Activated gamma-delta T cell treated with Interleukin-2 at 50 U/mL for 16 hours (primary cell): ENCODE results near the gene LRP8.

Experiments used
- DNase-seq: peaks from one replicate; pipeline ENCODE4 v3.0.0-alpha.2; 2020

The LRP8 gene

DNA sequence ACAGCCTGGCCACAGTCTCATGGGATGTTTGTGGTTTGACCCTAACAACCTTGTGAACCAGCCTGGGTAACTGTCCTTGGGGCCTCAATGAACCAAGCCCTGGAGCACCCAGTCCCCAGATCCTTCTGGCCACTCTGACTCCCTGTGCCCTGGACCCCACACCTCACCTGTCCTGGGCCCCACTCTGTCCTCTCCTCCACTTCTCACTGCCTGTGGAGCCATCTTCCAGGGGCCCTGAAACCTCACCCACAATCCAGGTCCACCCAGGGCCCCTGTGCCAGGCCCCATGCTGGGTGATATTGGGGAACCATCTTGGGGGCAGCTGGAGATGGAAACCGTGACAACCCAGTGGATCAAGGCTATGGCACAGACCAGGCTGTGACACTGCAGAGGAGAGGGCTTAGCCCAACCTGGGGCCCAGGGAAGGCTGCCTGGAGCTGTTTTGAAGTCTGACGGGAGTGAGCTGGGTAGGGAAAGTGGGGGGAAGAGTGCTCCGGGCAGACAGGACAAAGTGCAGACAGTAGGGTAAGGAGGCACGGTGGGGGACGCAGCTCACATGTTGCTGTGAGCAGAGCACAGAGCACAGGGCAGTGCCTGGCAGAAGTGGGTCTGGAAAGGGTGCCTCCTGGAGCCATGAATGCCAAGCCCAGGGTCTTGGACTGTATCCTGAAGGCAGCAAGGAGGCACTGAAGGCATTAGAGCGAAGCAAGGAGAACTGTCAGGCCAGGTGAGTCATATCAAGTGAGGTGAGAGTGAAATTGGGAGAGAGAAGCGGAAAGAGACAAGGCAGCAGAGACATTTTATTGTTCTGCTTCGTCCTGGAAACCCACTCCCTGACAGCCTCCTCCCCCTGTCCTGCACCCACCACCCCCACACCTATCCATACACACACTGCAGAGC lies 12.1 kb upstream of the LRP8 start:
- no peak for DNase-seq

DNA sequence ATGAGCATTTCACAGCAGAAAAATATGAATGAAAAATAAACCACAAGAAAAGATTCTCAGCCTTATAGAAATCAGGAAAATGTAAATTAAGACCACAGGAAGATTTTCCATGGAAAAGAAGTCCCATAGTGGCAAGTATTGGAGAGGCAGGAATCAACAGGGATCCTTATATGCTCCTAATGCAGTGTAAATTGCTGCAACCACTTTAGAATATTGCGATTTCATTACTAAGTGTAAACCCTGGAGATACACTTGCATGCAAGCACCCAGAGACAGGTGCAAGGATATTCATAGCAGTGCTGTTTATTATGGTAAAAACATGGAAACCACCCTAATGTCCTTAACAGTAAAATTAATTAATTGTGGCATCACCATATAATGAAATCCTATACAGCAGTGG lies 10.6 kb upstream of the LRP8 start:
- DNase-seq: no peak

DNA sequence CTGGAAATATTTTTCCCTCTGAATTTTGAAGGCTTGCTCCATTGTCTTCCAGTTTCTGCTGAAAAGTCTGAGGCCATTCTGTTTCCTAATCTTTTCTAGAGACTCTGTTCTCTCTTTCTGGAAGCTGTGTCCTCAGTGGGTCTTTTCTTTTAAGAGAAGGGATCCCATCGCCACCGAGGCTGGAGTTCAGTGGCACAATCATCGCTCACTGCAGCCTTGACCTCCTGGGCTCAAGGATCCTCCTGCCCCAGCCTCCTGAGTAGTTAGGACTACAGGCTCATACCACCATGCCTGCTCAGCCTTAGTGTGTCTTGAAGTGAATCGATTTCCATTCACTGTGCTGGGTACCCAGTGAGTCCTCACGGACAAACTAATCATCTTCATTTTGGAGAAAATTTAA lies 9.6 kb upstream of the LRP8 start:
- no peak for DNase-seq

DNA sequence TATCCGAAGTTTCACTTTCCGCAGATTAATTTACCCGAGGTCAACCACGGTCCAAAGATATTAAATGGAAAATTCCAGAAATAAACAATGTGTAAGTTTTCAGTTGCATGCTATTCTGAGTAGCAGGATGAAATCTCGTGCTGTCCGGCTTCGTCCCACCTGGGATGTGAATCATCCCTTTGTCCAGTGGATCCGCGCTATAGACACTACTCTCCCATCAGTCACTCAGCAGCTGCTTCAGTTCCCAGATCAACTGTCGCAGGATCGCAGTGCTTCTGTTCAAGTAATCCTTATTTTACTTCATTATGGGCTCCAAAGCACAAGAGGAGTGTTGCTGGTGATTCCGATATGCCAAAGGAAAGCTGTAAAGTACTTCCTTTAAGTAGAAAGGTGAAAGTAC lies 8.3 kb upstream of the LRP8 start:
- DNase-seq: no peak

DNA sequence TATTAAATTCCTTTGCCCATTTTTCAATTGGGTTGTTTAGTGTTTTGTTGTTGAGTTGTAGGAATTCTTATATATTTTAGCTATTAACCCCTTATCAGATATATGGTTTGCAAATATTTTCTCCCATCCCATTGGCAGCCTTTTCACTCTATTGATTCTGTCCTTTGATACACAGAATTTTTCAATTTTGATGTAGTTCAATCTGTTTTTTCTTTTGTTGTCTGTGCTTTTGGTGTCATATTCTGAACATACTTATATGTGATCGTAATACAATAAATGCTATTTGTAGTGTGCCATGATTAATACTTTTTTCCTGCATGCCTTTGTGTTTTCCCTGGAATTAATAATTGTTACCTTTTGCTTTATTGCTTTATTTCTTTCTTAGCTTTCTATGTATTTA lies 7.8 kb upstream of the LRP8 start:
- no peak for DNase-seq

DNA sequence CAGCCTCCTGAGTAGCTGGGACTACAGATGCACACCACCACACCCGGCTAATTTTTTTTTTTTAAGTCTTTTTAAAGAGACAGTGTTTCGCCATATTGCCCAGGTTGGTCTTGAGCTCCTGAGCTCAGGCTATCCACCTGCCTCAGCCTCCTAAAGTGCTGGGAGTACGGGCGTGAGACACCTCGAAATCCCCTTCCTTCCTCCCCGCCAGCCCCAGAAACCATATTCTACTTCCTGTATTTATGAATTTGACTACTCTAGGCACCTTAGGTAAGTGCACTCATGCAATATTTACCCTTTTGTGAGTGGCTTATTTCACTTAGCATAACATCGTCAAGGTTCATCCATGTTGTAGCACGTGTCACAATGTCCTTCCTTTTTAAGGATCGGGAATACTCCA lies 6.9 kb upstream of the LRP8 start:
- DNase-seq: no peak

DNA sequence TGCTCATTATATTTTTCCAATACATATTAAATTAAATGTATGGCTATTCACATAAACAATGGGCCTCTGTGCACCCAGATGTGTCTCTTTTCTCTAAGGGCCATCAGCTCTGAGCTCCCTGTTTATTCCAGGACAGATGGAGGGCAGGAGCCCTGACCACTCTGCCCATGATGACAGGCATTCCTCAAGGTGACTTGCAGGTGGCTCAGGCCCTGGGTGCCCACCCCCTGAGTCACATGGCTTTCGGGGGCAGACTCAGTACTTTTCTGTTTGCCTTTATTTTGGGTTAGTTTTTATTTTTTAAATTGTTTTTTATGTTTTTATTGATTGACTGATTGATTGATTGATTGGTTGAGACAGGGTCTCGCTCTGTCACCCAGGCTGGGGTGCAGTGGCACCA lies 6.4 kb upstream of the LRP8 start:
- no peak for DNase-seq

DNA sequence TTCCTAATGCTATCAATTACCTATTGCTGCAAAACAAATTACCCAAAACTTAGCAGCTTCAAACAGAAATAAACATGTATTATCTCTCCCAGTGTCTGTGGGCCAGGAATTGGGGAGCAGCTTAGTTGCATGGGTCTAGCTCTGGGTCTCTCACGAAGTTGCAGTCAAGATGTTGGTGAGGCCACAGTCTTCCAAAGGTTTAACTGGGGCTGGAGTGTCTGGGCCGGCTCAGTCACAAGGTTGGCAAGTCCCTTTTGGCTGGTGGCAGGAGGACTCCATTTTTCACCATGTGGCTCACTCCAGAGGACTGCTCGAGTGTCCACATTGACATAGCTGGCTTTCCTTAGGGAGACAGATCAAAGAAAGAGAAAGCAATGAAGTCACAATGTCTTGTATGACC lies 5.0 kb upstream of the LRP8 start:
- no peak for DNase-seq

DNA sequence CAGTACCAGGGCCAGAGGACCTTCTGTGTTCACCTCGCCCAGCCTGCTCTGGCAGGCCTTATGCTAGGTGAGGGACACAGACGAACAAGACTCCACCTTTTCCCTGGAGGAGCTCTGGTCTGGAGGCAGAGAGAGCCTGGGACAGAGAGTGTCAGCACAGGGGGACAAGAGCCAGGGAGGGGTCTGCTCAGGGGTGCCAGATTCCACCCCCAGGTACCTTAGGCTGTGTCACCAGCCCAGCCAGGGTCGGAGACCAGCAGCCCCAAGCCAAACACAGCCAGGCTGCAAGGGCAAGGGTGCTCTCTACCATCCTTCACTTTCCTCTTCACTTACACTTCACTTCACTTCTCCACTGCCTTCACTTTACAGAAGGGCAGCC lies 4.3 kb upstream of the LRP8 start:
- DNase-seq: no peak

DNA sequence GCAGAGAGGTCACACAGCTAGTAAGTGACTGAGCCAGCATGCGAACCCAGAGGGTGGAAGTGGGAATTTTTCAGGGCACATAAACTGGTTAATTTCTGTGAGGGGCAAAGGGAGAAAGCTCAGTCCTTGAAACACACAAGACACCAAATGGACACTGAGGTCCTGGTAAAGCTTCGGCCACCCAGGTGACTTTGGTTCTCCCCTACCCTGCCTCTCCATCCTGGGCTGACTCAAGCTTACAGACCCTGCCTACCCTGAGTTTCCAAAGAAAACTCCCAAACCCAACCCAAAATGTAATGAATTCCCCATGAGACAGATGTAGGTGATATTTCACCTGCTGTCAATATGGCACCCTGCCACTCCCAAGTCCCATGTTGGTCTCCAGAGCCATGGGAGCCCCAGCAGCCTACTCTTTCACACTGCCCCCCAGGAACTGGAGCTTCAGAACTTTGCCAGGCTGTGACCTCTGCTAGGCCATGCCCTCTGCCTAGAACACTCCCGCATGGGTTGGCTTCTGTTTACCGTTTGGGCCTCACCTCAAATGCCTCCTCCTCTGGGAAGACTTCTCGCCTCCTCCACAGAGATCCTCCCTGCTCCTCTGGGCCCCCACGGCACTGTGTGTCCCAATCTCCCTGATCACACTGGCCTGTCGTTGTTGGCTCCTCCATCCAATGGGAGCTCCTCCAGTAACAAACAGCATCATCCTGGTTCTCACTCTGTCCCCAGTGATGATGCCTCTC lies 3.7 kb upstream of the LRP8 start:
- no peak for DNase-seq

DNA sequence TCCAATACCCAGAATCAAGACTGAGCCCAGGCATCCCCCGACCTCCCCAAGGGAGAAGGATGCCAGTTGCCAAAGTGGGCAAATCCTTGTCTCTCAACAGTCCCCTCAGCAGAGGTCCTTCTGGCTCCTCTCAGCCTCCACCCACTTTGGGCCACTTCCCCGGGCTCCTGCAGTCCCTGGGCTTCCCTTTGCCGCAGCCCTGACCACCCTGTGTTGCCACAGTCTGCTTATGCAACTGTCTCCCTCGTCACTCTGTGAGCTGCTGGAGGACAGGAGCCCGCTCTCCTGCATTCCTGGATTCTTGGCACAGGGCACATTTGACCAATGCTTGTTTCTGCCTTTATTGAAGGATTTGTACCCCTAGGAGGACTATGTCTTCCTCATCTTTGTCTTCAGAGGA lies 2.9 kb upstream of the LRP8 start:
- no peak for DNase-seq

DNA sequence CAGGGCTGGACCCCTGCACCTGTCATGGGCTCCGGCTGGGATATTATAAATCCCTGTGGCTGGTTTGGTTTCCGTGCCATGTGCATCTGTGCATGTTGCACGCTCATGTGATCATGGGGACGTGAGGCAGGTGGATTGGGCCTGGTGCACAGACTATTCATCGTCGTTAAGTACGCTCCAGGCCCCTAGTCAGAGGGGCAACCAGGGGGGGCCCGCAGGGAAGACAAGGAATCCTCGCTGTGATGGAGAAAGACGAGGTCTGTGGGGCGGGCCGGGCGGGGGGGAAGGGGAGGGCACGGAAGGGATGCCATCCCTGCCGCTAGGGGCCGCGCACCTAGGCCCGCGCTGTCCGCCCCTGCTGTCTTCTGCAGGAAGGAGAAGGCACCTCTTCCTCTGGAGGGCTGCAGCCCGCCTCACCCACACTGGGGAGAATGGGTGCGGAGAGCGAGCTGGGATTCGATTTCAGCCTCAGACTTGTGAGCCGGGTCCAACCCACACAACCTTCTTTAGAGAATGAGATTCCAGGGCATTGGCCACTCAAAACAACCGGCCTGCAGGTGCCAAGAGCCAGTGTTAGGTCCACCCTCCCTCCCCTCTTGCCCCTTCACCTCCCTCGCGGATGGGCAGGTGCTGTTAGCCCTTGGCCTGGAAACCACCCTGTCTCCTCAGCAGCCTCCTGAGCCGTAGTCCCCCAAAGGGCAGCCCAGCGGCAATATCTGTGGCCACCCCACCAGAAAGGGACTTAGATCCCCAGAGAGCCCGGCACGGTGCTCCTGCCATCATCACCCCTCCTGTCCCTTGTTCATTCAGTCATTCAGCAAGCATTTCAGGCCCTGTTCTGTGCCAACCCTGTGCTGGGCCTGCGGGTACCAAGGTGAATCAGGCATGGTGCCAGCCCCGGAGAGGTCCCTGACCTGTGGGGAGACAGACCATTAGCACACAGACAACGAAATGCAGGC lies 950 bp upstream of the LRP8 start:
- no peak for DNase-seq

DNA sequence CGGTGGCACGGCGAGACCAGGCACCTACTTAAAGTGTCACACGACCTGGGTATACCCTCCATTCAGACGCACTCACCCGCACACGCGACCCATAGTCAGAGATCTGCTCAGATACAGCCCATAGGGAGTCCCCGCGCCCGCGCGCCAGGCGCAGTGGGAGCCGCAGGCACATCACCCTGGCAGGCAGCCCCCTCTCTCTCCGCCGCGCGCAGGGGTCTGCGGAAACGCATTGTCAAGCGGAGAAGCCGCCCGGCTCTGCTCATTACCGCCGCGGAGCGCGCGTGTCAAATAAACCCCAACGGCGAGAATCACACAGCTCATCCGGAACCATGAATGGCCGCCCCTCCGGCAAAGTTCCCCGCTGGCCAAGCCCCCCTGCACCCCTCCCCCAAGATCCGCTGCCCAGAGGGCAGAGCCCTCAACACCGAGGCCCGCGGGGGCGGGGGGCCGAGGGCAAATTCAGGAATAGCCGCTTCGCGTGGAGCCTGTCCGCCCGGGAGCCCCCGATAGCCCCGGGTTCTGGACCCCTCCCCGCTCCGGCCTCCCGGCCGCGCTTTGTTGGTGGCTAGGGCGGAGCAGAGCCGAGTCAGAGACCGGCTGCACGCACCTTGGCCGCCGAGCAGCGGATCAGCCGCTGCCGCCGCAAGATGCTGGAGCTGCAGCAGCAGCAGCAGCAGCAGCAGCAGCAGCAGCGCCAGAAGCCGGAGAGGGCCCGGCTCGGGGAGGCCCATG lies 522 bp downstream of the LRP8 start:
- peak; percentile 50 for DNase-seq

DNA sequence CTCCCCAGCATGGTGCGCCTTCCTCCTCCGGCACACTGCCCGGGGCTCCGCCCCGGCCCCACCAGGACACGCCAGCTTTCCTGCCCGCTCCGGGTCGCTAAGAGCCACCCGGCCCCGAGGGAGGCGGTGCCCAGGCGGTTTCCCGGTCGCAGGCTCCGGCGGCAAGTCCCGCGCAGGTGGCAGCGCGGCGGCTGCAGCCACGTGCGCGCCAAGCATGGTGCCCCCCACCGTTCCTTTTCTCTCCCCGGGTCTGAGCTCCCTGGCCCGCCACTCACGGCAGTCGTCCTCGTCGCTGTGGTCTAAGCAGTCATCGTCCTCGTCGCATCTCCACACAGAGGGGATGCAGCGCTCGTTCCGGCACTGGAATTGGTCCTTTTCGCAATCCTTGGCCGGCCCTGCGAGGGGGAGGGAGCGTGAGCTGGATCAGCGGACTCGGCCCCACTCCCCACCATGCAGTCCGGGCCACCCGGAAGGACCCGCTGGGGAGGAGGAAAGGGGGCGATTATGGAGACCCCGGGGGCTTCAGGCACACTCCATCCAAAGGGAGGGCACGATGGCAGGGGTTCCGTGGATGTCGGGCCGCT lies 1.2 kb downstream of the LRP8 start:
- DNase-seq: peak; percentile 16

DNA sequence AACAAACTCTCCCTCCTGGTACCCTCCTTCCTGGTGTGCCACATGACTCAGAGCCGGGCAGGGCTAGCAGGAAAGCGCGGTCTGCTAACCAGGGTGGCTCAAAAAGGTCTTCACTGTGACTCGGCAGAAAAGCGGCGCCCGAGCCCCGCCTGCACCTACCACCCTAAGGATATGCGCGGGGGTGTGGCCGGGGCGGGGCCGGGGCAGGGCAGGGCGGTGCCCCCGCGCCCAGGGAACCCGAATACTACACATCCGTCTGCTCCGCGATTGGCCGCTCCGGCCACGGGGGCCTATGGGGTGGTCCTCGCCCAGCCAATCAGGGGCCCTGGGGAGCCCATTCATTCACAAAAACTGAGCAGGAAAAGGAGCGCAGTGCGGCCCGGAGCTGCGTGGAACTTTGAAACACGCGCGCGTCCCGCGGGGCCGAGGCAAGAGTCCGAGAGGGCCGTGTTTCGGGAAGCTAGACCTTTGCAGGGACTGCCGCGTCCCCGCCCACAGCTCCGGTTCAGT lies 1.7 kb downstream of the LRP8 start:
- peak; percentile 92 for DNase-seq

DNA sequence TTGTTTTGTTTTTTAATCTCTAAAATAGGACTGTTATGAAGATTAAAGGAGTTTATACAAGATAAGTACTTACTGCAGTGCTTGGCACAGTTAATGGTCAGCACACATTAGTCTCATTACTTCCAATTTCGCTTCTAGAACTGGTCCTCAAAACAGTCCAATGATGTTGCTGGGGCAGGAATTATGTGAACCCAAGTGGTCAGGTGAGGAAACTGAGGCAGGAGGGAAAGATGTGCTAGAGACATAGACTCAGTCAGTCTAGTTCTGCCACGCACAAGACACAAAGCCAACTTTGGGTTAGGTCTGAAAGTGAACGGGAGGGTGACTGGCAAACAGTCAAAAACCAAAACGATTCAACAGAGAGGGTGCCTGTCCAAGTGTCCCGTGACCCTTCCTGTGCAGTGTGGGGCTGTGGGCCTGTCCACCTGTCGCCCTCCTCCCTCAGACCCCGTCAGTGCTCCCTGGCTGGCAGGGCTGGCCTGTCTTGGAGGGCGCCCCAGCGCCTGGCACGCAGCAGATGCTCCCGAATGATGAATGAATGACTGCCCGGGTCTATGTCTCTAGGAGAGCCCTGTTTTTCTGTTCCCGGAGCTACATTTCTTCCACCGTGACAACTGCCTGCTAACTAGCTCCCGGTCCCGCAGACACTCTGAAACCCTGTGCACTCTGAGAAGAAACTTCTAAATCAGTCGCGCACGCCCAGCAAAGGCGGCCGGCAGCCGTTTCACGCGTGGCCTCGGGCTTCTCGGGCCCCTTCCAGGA lies 2.4 kb downstream of the LRP8 start:
- no peak for DNase-seq

DNA sequence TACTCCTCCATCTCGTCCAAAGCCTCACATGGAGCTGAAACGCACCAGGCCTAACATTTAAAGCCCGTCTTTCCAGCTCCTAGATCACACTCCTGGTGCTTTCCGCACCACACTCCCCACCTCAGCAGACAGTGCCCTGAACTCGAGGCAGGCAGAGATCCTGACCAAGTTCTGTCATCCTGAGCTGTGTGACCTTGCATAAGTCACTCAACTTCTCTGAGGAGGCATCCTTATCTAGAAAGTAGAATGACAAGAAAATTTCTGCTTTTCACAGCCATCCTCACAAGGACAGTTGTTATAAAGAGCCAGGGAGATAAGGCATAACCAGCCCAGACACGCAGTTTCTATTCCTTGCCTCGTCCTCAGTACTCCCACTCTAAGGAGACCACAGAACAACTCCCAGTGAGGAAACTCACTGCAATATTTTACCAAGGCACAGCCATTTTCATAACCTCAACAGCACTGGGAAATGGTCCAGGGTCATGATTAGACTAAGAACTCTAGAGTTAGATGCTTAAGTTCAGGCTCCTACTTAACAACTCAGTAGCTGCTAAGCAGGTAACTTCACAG lies 3.1 kb downstream of the LRP8 start:
- no peak for DNase-seq

DNA sequence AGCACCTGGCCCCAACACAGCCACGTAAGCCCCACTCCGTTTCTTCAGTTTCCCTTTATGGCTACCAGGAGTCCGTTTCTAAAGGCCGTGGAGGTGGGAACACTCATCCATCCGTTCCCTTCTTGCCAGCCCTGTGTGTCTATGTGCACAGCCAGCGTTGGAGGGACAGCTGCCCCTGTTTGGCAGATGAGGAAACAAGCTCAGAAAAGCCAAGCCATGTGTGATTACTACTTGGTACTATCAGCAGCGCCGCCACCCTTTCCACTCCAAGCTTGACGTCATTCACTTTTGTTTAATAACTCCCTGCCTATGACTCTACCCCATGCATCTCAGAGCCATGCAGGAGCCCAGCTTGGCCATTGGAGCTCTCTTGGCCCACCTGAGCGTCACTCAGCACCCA lies 3.5 kb downstream of the LRP8 start:
- no peak for DNase-seq

DNA sequence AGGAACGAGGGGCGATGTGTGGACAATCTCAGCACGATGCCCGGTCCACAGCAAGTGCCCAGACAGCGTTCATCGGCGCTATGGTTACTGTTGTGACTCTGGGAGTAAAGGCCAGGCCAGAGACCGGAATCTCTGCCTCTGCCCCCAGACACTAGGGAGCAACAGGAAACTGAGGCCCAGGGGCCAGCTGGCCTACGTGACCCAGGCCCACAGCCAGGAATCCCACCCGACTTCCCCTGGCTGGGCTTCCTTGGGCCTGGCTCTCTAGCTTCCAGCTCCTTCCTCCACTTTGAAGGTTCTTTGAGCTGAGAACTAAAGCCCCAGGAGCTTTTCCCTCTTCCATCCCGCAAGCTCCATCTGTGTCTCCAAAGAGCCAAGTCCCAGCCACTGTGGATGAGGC lies 4.6 kb downstream of the LRP8 start:
- no peak for DNase-seq

DNA sequence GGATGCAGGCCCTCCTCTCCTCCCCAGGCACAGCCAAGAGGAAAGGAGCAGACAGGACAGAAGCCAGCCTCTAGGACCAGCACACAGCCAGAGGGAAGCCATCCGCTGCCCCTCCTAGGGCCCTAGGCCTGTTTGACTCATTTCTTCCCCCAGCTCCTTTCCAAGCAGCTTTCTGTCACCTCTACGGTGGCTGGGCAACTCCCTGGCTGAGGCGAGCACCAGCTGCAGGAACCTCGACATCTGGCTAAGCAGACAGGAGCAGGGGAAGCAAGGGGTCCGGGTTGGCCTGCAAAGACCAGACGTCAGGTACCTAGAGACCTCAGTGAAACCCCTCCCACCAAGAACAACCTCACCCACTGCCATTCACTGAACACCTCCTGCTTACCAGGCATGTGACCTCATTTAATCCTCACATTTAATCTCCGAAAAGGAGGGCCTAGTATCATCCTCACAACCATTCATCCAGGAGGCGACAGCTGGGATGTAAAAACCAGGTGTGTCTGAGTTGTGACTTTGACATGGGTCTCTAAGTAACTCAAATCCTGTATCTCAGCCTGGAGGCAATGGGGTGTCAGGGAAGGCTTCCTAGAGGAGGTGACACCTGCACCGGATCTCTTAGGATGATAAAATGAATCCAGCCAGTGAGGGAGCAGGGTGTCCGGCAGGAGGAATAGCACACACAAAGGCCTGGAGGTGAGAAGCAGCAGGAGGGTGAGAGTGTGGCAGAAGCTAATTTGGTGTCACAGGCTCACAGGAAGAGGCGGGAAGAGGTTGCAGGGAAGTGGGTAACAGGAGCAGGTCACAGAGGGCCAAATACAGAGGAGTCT lies 5.9 kb downstream of the LRP8 start:
- no peak for DNase-seq
